Heart left ventricle (tissue), 13 donors: ENCODE measurements around the gene AJAP1.

Experiments used
- CTCF ChIP-seq, 12 donors: fragments of 200-600 bp; sonication (generic) in 4 of 12; IDR thresholded peaks; one replicate each; pipeline versions ENCODE4 v1.5.0 to v1.8.0; 2018 to 2022; ENCODE audit warnings: antibody characterized with exemption in 12 of 12, mild to moderate bottlenecking in 5 of 12
- POLR2A ChIP-seq, 2 donors: fragments of 450-650 bp; IDR thresholded peaks; one replicate each; pipeline ENCODE4 v1.6.1; 2017; ENCODE audit warnings: antibody characterized with exemption in 2 of 2, mild to moderate bottlenecking in 2 of 2, moderate library complexity in 2 of 2
- donor health status: ischemic (EF 13 %, LVEDD 7.1; RV severe dilation, severe dysfunction).
- donor health status: DM: no; HTN: yes; CAD: no.
- donor health status: DM: no; HTN: no; CAD: no.
- donor health status: ischemic (EF 25% LVEDD 6.9; RV normal size, moderate dysfunction).
- donor health status: ischemic (EF 25% LVEDD 5.7; RV mildly dilated, moderate dysfunction).
- donor health status: ischemic (EF 35%, LVEDD 5.7; RV mildly dilated, moderate dysfunction).
- donor health status: nonischemic (EF 11% LVEDD 7.7; RV severe dilation, severe dysfunction).
- donor health status: DM: yes; HTN: yes; CAD: no.
- donor health status: PGD.
- donor health status: ischemic (EF 29% LVEDD 5.4; RV normal size, mild dysfunction).
- donor health status: nonischemic (EF 23%, LVEDD 6.1; RV moderate dilation, normal function).

- no peak for TF ChIP-seq CTCF (IDR thresholded peaks at IDR 0.05)
- no peak for TF ChIP-seq POLR2A (IDR thresholded peaks at IDR 0.05)
These were observed 35.7 kb downstream of the AJAP1 start for GRCh38 chr1:4689941-4690635.
